GM21381 (cell line): ENCODE measurements around the gene SHISAL2B.
"Not testable (repeated sequence)": the region's sequence is repeated elsewhere in the genome, so short reads cannot be mapped to it uniquely, and the experiment has no call there.

ENCODE experiments used
- ATAC-seq: cut with Tn5 transposase; IDR thresholded peaks from one replicate; pipeline ENCODE4 v1.9.1; 2021; ENCODE audit warnings: mild to moderate bottlenecking, moderate library complexity; ENCODE audit not compliant: unreplicated experiment

SHISAL2B gene

DNA sequence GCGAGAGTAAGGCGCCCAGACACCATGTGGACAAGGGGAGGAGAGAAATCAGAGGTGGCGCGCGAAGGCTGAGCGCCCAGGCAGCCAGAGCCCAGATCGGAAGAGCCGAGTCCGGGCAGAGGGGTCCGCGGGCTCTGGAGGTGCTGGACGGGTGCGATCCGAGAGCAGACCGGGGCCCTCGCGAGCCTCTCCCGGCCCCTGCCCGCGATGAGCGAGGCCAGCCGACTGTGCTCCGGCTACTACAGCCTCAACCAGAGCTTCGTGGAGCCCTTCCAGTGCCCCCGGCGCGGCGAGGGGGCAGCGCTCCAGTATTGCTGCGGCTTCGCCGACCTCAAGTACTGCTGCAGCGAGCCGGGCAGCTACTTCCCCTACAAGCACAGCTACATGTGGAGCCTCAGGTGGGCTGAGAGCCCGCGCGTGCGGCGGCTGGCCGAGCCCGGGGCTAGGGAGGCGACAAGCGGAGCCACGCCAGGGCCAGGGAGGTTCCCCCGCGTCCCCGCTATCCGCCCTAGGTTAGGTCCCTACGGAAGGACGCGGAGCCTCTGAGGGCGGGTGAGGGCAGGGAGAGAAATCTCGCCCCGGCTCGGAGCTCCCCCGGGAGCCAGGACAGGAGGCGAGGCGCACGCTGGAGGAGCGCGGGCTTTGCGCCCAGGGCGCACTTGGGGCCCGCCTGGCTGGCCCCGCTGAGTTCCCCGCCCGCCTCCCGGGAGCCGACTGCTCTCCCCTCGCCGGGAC lies at the start of gene SHISAL2B:
TSS of gene SHISAL2B (plus strand) at position 87 of the 735 bp plus-strand sequence. CDS start at position 208, 121 bp downstream.
- ATAC-seq: no peak

DNA sequence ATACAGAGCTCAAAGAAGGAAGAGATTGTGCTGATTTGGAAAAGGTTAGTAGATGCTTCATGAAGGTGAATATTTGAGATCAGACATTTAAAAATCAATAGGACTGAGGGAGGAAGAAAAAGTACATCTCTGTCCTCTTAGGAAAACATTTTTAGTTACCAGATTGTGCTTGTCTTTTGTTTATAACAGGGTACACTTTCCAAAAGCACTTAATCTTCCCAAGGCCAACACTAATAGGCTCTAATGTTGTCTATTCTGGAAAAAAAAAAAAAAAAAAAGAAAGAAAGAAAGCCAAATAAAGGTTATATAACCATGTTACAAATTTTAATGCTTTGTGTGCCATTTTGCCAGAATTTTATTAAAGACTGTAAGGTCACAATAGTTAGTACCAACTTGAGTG lies 45.5 kb upstream of the SHISAL2B start:
- ATAC-seq: no peak

DNA sequence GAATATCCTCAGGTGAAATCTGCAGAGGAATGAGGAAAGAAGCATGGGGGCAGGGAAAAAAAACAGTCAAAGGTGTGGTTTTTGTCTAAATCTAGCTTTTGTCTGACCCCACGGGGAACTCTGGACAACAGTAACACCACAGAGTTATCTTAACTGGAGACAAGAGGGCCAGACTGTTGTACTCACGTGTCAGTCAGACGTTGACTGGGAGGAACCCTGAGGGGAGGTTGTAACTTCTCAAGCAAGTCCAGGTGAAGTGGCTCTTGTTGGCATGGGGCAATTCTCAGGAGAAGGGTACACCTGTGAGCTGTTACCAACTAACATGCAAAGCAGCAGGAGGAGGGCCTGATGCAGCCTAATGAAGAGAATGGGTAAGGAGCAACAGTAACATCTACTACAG lies 44.1 kb upstream of the SHISAL2B start:
- ATAC-seq: no peak

- ATAC-seq: no peak
These were observed 40.8 kb upstream of the SHISAL2B start for GRCh38 chr5:64649512-64649911.

GRCh38 chr5:64653766-64654560 lies 36.3 kb upstream of the SHISAL2B start:
- ATAC-seq: no peak

GRCh38 chr5:64654561-64654938 lies 35.8 kb upstream of the SHISAL2B start:
- ATAC-seq: no peak

- no peak for ATAC-seq
These were observed 34.7 kb upstream of the SHISAL2B start for GRCh38 chr5:64655596-64655995.

DNA sequence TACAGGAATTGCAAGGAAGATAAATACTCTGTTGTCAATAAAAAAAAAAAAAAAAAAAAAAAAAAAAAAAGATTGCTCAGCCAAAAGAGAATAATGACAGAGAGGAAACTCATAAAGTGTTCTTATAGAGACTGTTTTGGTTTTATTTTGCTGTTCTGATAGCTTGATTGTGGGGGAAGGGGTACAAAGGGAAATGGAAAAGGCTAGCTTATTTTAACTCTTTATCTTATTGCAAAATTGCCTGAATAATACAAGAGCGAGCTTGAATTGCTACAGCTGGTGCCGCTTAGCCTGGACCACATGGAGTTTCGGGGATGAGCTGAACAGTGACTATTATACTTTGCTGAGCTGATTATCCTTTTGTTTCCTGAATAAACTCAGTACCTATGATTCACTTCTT lies 31.0 kb upstream of the SHISAL2B start:
- ATAC-seq: no peak

DNA sequence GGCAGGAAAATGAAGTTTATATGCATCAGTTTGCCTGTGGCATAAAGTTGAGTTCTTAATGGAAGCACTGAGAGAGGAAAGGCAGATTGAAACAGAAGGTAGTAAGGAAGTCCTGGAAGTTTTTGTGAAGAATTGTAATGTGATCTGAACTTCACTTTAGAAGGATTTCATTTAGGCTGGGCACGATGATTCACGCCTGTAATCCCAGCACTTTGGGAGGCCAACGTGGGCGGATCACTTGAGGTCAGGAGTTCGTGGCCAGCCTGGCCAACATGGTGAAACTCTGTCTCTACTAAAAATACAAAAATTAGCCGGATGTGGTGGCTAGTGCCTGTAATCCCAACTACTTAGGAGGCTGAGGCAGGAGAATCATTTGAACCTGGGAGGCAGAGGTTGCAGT lies 27.1 kb upstream of the SHISAL2B start:
- not testable (repeated sequence) for ATAC-seq

GRCh38 chr5:64665243-64665642 lies 25.1 kb upstream of the SHISAL2B start:
- no peak for ATAC-seq

GRCh38 chr5:64666078-64666477 lies 24.2 kb upstream of the SHISAL2B start:
- no peak for ATAC-seq

GRCh38 chr5:64667068-64667467 lies 23.2 kb upstream of the SHISAL2B start:
- ATAC-seq: no peak

DNA sequence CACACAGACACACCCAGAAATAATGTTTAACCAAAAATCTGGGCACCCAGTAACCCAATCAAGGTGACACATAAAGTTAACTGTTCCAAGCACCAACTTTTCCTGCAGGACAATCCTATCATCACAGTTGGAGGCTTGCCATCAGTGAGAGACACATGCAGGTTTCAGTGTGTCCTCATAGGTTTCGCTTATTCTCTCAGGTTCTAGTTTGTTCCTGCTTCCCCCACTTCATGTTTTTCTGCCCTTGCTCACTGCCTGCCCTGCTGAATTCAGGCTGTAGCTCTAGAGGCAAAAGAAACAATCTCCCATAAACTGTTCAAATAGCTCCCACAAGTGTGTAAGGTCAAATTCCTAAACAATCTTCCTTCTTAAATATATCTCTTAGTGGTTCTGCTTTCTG lies 20.0 kb upstream of the SHISAL2B start:
- ATAC-seq: no peak

GRCh38 chr5:64671678-64672077 lies 18.6 kb upstream of the SHISAL2B start:
- ATAC-seq: no peak

DNA sequence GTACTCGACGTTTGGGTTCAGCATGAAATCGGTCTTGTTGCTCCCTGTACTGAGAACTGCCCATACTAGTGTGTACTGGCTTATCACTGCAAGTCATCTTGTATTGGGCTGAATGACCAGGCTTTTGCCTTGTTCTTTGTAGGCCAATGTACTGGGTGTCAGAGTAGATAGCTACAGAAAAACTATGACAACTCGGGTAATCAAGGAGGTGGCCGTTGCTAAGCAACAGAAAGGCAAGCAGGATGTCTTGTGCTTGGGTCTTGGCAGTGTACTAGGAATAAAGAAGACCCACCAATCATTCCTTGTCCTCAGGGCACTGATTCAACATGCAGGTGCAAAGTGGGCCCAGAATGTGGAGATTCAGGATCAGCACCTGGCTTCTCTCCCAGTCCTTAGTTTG lies 11.9 kb upstream of the SHISAL2B start:
- no peak for ATAC-seq

DNA sequence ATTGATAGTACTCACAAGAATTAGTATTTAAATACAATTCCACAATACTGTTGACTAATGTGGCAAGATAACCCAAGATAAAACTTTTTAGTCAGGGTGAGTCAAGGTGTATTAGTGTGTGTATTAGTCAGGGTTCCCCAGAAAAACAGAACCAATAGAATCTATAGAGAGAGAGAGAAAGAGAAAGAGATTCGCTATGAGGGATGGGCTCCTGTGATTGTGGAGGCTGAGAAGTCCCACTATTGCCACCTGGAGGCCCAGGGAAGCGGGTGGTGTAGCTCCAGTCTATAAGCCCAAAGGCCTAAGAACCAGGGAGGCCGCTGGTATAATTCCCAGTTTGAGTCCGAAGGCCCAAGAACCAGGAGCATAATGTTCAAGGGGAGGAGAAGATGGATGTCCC lies 10.0 kb upstream of the SHISAL2B start:
- ATAC-seq: no peak

- ATAC-seq: no peak
These were observed 7.7 kb upstream of the SHISAL2B start for GRCh38 chr5:64682608-64683007.

DNA sequence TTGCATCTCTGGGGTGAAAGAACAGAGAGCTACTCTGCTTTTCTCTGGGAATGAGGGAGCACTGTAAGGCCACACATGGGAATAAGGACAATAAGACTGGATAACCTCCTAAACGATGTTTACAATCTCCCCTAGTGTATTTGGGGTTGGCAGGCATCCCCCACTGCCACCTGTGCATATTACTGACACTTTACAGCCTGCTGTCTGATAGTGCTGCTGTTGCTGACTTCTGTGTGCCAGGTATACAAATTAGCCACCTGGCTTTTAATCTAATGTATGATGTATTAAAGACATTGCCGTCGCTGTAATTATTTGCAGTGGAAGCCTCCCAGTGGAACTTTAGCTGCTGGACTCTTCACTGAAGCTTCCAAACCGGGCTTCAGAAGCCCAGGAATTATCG lies 4.4 kb upstream of the SHISAL2B start:
- no peak for ATAC-seq

GRCh38 chr5:64688391-64688790 lies 1.9 kb upstream of the SHISAL2B start:
- ATAC-seq: no peak

- ATAC-seq: no peak
These were observed 1.3 kb upstream of the SHISAL2B start for GRCh38 chr5:64688965-64689364.

- ATAC-seq: no peak
These were observed 243 bp upstream of the SHISAL2B start for GRCh38 chr5:64690104-64690416.

DNA sequence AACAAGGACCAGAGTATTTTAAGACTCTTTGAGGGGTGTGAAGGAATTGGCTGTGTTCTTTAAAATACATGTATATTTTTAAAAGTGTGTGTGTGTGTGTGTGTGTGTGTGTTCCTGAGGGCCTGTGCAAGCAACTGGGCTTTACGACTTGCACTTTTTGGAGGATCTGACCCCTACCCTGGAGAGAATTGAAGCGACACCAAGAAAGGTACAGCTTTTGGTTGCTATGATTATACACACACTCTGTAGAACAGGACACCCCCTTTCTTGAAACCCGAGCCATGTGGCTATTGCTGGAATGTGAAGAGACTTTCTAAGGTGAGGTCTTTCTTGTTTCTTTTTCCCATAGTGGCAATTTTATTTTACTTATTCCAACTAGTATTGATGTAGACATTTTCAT lies 988 bp downstream of the SHISAL2B start:
- no peak for ATAC-seq

- no peak for ATAC-seq
These were observed 3.3 kb downstream of the SHISAL2B start for GRCh38 chr5:64693636-64694035.
